ES-I3 (cell line): Measurements from ENCODE around the gene COQ7.

Experiments used
- H3K36me3 ChIP-seq: 2 replicates; pipeline ENCODE4 v1.6.1; 2013; ENCODE audit warnings: mild to moderate bottlenecking, low read length, control low read depth, moderate library complexity; ENCODE audit not compliant: insufficient read depth
- H3K4me1 ChIP-seq: 2 replicates; pipeline ENCODE4 v1.6.1; 2013; ENCODE audit warnings: mild to moderate bottlenecking, control low read depth, low read length; ENCODE audit not compliant: insufficient read depth
- H3K9ac ChIP-seq: 2 replicates; pipeline ENCODE4 v1.6.1; 2013; ENCODE audit warnings: low read depth, mild to moderate bottlenecking, low read length, moderate library complexity
- H3K9me3 ChIP-seq: 2 replicates; pipeline ENCODE4 v1.6.1; 2013; ENCODE audit warnings: mild to moderate bottlenecking, low read length, moderate library complexity; ENCODE audit not compliant: control insufficient read depth, insufficient read depth

Gene COQ7

GRCh38 chr16:19113577-19114358, 46.4 kb downstream of the COQ7 start, which contains the start of gene ITPRIPL2:
Gene ITPRIPL2, plus strand, starts transcription at chr16:19113964. Its CDS starts 498 bp downstream, at chr16:19114462.
- peaks cover 11% of the 10 kb centered on the region for H3K4me1 ChIP-seq
- H3K9me3 ChIP-seq, result no peaks in the 10 kb centered on the region
- peak within 1 kb of the TSS; percentile 59 for H3K9ac ChIP-seq
- no peaks in the 10 kb centered on the region for H3K36me3 ChIP-seq

GRCh38 chr16:19114359-19115147, 47.1 kb downstream of the COQ7 start:
- H3K36me3 ChIP-seq, result no peaks in the 10 kb centered on the region
- peak overlapping the region; percentile 59 for H3K9ac ChIP-seq
- H3K4me1 ChIP-seq, result peaks cover 17% of the 10 kb centered on the region
- no peaks in the 10 kb centered on the region for H3K9me3 ChIP-seq

DNA sequence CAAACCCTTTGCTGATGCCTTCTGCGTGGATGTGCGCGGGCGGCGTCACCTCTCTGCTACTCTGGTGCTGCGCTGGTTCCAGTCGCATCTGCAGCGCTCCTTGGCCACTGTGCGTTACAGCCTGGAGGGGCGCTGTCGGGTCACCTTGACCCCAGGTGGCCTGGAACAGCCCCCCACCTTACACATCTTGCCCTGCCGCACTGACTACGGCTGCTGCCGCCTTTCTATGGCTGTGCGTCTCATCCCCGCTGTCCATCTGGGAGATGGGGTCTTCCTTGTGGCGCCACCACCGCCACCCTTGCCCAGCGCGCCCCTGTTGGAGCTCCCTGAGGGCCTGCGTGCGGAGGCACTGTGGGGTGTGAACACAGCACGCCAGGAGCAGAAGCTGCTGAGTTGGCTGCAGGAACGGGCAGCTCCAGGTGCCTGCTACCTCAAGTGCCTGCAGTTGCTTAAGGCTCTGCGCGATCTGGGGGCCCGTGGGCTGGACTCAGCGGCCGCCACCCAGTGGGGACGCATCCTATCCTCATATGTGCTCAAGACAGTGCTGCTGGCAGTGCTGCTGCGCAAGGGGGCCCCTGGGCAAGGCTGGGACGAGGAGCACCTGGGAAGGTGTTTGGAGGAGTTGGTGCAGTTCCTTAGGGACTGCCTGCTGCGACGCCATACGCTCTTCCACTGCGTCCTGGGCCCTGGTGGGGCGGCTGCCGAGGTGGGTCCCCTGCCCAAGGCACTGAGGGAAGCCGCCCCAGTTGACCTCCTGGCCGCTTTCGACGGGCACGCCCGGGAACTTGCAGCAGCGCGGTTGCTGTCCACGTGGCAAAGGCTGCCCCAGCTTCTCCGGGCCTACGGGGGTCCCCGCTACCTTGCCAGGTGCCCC, 48.0 kb downstream of the COQ7 start:
- Histone ChIP-seq H3K4me1 (peaks cover 17% of the 10 kb centered on the region), H3K9me3 (no peaks in the 10 kb centered on the region), H3K9ac (no peak overlapping the region), H3K36me3 (no peaks in the 10 kb centered on the region)

- Histone ChIP-seq H3K36me3 (no peaks in the 10 kb centered on the region), H3K9ac (no peak overlapping the region), H3K4me1 (peaks cover 17% of the 10 kb centered on the region), H3K9me3 (no peaks in the 10 kb centered on the region)
These were observed 49.5 kb downstream of the COQ7 start for GRCh38 chr16:19116711-19117449.

DNA sequence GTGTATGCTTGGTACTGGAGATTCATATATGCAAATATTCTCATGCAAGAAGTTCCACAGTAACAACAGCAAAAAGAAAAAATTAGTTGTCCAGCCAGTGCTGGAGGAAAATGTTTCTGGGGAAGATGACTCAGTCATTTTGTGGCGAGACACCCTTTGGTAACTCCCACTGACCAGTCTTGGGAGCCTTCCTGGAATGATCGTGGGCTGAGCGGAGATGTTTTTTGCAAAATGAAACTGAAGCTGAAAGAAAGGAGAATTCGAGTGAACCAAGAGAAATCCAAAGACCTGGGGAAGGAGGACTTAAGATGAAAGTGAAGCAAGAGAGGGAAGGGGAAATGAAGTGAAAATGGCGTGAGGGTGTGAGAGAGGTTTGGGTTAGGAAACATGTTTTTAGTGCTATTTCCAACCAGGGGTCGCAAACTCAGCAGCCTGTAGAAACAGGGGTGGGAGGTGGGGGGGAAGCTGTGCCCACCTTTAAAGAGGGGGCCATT, 51.6 kb downstream of the COQ7 start:
- Histone ChIP-seq H3K9me3 (no peaks in the 10 kb centered on the region), H3K36me3 (no peaks in the 10 kb centered on the region), H3K9ac (no peak overlapping the region), H3K4me1 (peaks cover 17% of the 10 kb centered on the region)

DNA sequence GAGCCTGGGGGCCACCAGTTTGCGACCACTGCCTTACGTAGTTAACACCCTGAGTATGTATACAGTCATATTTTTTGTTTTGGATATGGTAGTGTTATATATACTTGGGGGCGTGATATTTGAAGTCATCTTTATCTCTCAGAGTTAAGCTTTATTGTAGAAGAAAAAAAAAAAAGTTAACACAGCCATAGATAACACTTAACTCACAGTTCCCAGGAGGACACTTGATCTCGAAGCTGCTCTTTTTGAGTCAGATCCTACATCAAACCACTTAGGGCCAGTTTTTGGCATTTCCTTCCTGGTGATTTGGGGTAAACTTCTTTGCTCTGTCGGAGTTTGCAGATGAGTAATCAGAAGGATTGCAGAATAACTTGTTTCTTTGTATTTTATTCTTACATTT, 52.1 kb downstream of the COQ7 start:
- Histone ChIP-seq H3K9me3 (no peaks in the 10 kb centered on the region), H3K9ac (no peak overlapping the region), H3K4me1 (peaks cover 17% of the 10 kb centered on the region), H3K36me3 (no peaks in the 10 kb centered on the region)

DNA sequence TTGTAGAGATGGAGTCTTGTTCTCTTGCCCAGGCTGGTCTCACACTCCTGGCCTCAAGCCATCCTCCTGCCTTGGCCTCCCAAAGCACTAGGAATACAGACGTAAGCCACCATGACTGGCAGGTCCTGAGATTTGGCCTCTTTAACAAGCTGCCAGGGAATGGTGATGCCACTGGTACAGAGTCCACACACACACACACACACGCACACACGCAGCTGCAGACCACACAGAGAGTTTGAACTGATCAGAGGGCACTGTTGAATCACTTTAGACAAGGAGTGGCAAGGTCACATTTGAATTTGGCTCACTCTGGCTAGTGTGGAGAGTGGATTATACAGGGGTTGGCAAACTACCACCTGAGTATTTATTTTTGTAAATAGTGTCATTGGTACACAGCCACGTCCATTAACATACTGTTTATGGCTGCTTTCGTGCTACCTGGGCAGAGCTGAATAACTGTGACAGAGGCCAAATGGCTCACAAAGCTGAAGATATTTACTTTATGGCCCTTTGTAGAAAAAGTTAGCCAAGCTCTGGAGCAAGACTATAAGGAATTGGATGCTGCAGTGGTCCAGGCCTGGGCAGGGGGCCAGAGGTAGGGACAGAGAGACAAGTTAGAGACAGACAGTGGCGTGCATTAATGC, 56.2 kb downstream of the COQ7 start:
- H3K36me3 ChIP-seq, result no peaks in the 10 kb centered on the region
- peaks cover 7% of the 10 kb centered on the region for H3K4me1 ChIP-seq
- no peak overlapping the region for H3K9ac ChIP-seq
- no peaks in the 10 kb centered on the region for H3K9me3 ChIP-seq

DNA sequence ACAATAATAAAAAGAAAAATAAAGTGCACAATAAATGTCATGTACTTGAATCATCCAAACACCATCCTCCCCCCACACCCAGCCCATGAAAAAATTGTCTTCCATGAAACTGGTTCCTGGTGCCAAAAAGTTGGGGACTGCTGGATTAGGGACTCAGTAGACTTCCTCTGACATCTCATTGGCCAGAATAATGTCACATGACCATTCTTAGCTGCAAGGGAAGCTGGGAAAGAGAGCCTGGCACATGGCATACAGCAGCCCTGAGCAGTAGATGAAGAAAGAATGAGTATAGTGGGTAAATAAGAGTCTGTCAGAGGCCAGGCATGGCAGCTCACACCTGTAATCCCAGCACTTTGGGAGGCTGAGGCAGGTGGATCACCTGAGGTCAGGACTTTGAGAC, 58.9 kb downstream of the COQ7 start:
- Histone ChIP-seq H3K9me3 (no peaks in the 10 kb centered on the region), H3K4me1 (peaks cover 22% of the 10 kb centered on the region), H3K9ac (no peak overlapping the region), H3K36me3 (no peaks in the 10 kb centered on the region)

GRCh38 chr16:19127205-19127604, 59.8 kb downstream of the COQ7 start:
- Histone ChIP-seq H3K9ac (no peak overlapping the region), H3K9me3 (no peaks in the 10 kb centered on the region), H3K4me1 (peaks cover 29% of the 10 kb centered on the region), H3K36me3 (no peaks in the 10 kb centered on the region)

GRCh38 chr16:19127674-19128131, 60.3 kb downstream of the COQ7 start:
- Histone ChIP-seq H3K36me3 (no peaks in the 10 kb centered on the region), H3K9ac (no peak overlapping the region), H3K4me1 (peaks cover 29% of the 10 kb centered on the region), H3K9me3 (no peaks in the 10 kb centered on the region)

- H3K4me1 ChIP-seq, result peaks cover 29% of the 10 kb centered on the region
- H3K9ac ChIP-seq, result no peak overlapping the region
- no peaks in the 10 kb centered on the region for H3K36me3 ChIP-seq
- no peaks in the 10 kb centered on the region for H3K9me3 ChIP-seq
These were observed 61.2 kb downstream of the COQ7 start for GRCh38 chr16:19128454-19129200.
